K562 (cell line): ENCODE data around the gene NVL. TPM values are rescaled to one million over a fixed set of nuclear protein-coding genes. Genes with fewer than 3 reads are reported as not detected.

Source experiments
- CTBP1 ChIP-seq: fragments of 450-650 bp; IDR thresholded peaks from 2 replicates; pipeline ENCODE4 v1.6.1; 2016; ENCODE audit warnings: borderline replicate concordance
- RFX1 ChIP-seq: fragments of 450-650 bp; IDR thresholded peaks from 2 replicates; pipeline ENCODE4 v1.6.1; 2016; ENCODE audit warnings: mild to moderate bottlenecking, moderate library complexity
- ZNF347 ChIP-seq: fragments of 450-650 bp; formaldehyde crosslinking; IDR thresholded peaks from 2 replicates; pipeline ENCODE4 v1.4.0; 2020; ENCODE audit warnings: low read depth, mild to moderate bottlenecking, moderate library complexity
- polyA plus RNA-seq, 8 experiments: library from polyadenylated mRNA; depleted of rRNA in 4 of 8; stranded (reverse) in 5 of 8; unstranded in 3 of 8; fragments of >200 nt; fragmentation: Nextera tagmentation in 2 of 8; fragmentation: Illumina TruSeq in 1 of 8; extraction: Ambion mirVana in 2 of 8; extraction: Trizol in 1 of 8; gene quantifications; 2 replicates each; pipeline versions ENCODE4 v1.2.1 to v1.2.3, GENCODE V29; 2011 to 2014; ENCODE audit warnings: inconsistent platforms in 1 of 8, missing spikeins in 1 of 8
- total RNA-seq, 7 experiments: library from RNA; depleted of rRNA in 6 of 7; stranded (reverse); fragments of >200 nt in 6 of 7; fragmentation: Illumina TruSeq in 2 of 7; extraction: Trizol in 2 of 7; gene quantifications; 2 replicates each; pipeline versions ENCODE4 v1.2.1 to v1.2.3, GENCODE V29; 2011 to 2021; ENCODE audit warnings: low replicate concordance in 1 of 7
- TF ChIP-seq, protein P1 (sequence below): sonication (generic); formaldehyde crosslinking; IDR thresholded peaks from 2 replicates; pipeline ENCODE4 v1.8.0; 2023; ENCODE audit warnings: missing genetic modification reagents, mild to moderate bottlenecking, borderline replicate concordance
- TF ChIP-seq, protein P2 (sequence below): conservative IDR thresholded peaks from 2 replicates; pipeline ENCODE4 v1.6.1; 2011; ENCODE audit warnings: low read depth, mild to moderate bottlenecking, low read length; ENCODE audit not compliant: control insufficient read depth
- TF ChIP-seq, protein P3 (sequence below): fragments of 450-650 bp; IDR thresholded peaks from 2 replicates; pipeline ENCODE4 v1.6.1; 2018; ENCODE audit warnings: mild to moderate bottlenecking, low read depth; ENCODE audit not compliant: partially characterized antibody
- TF ChIP-seq, protein P4 (sequence below): fragments of 450-650 bp; IDR thresholded peaks from 2 replicates; pipeline ENCODE4 v1.6.1; 2014; ENCODE audit warnings: low read depth, mild to moderate bottlenecking, moderate library complexity, borderline replicate concordance

Gene NVL
- total and polyA plus RNA-seq, 9 of the 15 experiments (the other 6 are each of a cell fraction or from before 2014, with no cell fraction given) = 32.5 to 86.6 (median 62.9) TPM

DNA sequence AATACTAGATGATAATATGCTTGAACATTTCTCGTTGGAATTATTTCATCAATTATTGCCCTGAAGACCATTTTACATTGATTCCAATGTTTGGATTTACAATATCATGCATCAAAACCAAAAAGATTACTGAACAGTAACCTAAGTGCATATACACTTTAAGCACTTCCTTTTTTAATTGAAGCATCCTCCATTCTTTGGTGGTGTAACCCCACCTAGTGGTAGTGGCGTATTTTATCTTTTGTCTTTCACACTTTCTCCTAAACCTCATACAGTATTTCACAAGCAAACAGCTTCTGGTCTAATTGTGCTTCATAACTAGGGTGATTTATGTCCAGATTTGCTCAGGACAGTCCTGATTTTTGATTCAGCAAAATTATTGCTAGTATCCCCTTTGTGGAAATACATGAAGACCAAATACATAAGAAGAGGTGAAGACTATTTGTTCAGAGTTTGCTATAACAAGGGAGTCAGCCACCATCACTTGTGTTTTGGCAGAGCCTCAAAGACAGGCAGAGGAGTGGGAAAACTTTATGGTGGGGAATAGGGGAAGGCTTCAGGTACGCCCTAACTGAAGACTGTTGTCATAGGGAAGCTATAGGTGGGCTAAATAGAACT, 3.4 kb upstream of the NVL start (continued):
- TF ChIP-seq, protein P1, sequence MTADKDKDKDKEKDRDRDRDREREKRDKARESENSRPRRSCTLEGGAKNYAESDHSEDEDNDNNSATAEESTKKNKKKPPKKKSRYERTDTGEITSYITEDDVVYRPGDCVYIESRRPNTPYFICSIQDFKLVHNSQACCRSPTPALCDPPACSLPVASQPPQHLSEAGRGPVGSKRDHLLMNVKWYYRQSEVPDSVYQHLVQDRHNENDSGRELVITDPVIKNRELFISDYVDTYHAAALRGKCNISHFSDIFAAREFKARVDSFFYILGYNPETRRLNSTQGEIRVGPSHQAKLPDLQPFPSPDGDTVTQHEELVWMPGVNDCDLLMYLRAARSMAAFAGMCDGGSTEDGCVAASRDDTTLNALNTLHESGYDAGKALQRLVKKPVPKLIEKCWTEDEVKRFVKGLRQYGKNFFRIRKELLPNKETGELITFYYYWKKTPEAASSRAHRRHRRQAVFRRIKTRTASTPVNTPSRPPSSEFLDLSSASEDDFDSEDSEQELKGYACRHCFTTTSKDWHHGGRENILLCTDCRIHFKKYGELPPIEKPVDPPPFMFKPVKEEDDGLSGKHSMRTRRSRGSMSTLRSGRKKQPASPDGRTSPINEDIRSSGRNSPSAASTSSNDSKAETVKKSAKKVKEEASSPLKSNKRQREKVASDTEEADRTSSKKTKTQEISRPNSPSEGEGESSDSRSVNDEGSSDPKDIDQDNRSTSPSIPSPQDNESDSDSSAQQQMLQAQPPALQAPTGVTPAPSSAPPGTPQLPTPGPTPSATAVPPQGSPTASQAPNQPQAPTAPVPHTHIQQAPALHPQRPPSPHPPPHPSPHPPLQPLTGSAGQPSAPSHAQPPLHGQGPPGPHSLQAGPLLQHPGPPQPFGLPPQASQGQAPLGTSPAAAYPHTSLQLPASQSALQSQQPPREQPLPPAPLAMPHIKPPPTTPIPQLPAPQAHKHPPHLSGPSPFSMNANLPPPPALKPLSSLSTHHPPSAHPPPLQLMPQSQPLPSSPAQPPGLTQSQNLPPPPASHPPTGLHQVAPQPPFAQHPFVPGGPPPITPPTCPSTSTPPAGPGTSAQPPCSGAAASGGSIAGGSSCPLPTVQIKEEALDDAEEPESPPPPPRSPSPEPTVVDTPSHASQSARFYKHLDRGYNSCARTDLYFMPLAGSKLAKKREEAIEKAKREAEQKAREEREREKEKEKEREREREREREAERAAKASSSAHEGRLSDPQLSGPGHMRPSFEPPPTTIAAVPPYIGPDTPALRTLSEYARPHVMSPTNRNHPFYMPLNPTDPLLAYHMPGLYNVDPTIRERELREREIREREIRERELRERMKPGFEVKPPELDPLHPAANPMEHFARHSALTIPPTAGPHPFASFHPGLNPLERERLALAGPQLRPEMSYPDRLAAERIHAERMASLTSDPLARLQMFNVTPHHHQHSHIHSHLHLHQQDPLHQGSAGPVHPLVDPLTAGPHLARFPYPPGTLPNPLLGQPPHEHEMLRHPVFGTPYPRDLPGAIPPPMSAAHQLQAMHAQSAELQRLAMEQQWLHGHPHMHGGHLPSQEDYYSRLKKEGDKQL (CRISPR knock-in tag) = no peak
- no peak for TF ChIP-seq CTBP1
- no peak for TF ChIP-seq ZNF347 (CRISPR knock-in tag)
- TF ChIP-seq RFX1 = no peak
- TF ChIP-seq, protein P2, sequence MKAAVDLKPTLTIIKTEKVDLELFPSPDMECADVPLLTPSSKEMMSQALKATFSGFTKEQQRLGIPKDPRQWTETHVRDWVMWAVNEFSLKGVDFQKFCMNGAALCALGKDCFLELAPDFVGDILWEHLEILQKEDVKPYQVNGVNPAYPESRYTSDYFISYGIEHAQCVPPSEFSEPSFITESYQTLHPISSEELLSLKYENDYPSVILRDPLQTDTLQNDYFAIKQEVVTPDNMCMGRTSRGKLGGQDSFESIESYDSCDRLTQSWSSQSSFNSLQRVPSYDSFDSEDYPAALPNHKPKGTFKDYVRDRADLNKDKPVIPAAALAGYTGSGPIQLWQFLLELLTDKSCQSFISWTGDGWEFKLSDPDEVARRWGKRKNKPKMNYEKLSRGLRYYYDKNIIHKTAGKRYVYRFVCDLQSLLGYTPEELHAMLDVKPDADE = no peak
- TF ChIP-seq, protein P3, sequence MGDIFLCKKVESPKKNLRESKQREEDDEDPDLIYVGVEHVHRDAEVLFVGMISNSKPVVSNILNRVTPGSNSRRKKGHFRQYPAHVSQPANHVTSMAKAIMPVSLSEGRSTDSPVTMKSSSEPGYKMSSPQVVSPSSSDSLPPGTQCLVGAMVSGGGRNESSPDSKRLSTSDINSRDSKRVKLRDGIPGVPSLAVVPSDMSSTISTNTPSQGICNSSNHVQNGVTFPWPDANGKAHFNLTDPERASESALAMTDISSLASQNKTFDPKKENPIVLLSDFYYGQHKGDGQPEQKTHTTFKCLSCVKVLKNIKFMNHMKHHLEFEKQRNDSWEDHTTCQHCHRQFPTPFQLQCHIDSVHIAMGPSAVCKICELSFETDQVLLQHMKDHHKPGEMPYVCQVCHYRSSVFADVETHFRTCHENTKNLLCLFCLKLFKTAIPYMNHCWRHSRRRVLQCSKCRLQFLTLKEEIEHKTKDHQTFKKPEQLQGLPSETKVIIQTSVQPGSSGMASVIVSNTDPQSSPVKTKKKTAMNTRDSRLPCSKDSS = no peak
- TF ChIP-seq, protein P4, sequence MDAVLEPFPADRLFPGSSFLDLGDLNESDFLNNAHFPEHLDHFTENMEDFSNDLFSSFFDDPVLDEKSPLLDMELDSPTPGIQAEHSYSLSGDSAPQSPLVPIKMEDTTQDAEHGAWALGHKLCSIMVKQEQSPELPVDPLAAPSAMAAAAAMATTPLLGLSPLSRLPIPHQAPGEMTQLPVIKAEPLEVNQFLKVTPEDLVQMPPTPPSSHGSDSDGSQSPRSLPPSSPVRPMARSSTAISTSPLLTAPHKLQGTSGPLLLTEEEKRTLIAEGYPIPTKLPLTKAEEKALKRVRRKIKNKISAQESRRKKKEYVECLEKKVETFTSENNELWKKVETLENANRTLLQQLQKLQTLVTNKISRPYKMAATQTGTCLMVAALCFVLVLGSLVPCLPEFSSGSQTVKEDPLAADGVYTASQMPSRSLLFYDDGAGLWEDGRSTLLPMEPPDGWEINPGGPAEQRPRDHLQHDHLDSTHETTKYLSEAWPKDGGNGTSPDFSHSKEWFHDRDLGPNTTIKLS = no peak
